NCI-H510A (cell line): ENCODE measurements around the gene STUB1.

Source experiments
- DNase-seq: peaks from one replicate; lab custom pipeline; 2025; lab: John Stamatoyannopoulos, UW

STUB1 gene

DNA sequence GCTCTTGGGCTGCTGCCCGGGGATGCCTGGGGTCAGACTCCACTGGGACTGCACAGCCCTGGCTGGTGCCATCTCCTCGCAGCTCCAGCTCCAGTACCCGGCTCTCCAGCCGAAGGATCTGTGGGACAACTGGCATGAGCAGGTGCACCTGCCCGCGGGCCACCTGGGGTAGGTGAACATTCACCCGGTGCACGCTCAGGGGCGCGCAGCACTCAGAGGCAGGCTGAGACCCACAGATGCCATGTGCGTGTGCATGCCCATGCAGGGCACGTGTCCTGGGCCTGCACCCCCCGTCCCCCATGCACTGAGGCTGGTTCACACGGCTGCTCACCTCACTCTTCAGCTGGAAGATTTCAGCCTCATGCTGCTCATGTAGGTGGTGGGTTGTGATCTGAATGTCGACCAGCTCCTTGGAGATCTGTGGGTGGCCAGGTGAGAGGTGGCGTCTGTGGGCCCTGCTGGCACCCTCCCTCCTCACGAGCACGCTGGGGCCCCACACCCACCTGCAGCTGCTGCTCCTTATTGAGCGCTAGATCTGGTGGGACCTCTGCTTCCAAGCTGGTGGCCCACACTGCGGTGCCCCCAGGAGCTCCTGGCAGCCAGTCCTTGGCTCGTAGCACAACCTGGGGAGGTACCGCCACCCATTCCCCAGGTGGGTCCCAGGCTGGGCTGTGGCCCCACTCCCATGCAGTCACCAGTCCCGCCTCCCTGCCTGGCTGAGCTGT, 45.4 kb downstream of the STUB1 start:
- no peak for DNase-seq

DNA sequence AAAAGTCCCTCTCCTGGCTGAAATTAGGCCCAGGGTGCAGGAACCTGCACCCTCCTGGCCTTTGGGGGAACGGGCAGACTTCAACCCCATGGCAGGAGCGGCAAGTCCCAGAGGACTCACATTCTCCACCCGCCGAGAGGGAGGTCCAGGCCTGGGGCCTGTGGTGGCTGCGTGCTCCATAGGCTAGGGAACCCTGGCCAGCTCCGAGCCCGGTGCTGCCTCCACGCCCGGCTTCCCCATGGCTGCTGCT, 45.9 kb downstream of the STUB1 start:
- no peak for DNase-seq

GRCh38 chr16:726438-727290, 46.5 kb downstream of the STUB1 start, which contains the start of the genes CCDC78 and HAGHL:
TSS of gene CCDC78 (minus strand) at chr16:726443. CDS start at chr16:726367, 76 bp downstream.
TSS of gene HAGHL (plus strand) at chr16:727106. CDS start at chr16:727510, 404 bp downstream.
- no peak for DNase-seq

GRCh38 chr16:727291-727977, 47.2 kb downstream of the STUB1 start:
- DNase-seq = no peak

- DNase-seq = peak; percentile 57
These were observed 48.1 kb downstream of the STUB1 start for GRCh38 chr16:728131-728889.

GRCh38 chr16:728890-729744, 48.9 kb downstream of the STUB1 start:
- DNase-seq = no peak

- DNase-seq = no peak
These were observed 49.8 kb downstream of the STUB1 start for GRCh38 chr16:729768-730665.

GRCh38 chr16:730666-731509, 50.7 kb downstream of the STUB1 start:
- no peak for DNase-seq

GRCh38 chr16:732332-732731, 52.1 kb downstream of the STUB1 start:
- no peak for DNase-seq
